DND-41 (cell line): ENCODE measurements around the gene SPRR4.

Experiments used
- ATAC-seq: fragments of 200-7000 bp; cut with Tn5 transposase; 3 replicates; pipeline ENCODE4 v1.9.1; 2021; ENCODE audit warnings: low read depth; ENCODE audit not compliant: insufficient read depth
- DNase-seq: peaks from one replicate; pipeline ENCODE4 v3.0.0-alpha.2; 2020
- H2AFZ ChIP-seq: 2 replicates; pipeline ENCODE4 v1.6.0; 2012; ENCODE audit warnings: low read depth, low read length
- H3K27ac ChIP-seq: 2 replicates; pipeline ENCODE4 v1.5.1; 2012; ENCODE audit warnings: low read length, inconsistent platforms
- H3K27me3 ChIP-seq: fragments of 200-600 bp; sonication (generic); 2 replicates; pipeline ENCODE4 v1.6.0; 2012; ENCODE audit warnings: low read length, mild to moderate bottlenecking, inconsistent platforms; ENCODE audit not compliant: insufficient read depth, poor library complexity
- H3K36me3 ChIP-seq: 2 replicates; pipeline ENCODE4 v1.5.1; 2012; ENCODE audit warnings: low read length, inconsistent platforms; ENCODE audit not compliant: insufficient read depth
- H3K4me1 ChIP-seq: 2 replicates; pipeline ENCODE4 v1.5.1; 2012; ENCODE audit warnings: mild to moderate bottlenecking, low read length; ENCODE audit not compliant: insufficient read depth
- H3K4me2 ChIP-seq: 2 replicates; pipeline ENCODE4 v1.6.0; 2012; ENCODE audit warnings: mild to moderate bottlenecking, moderate library complexity, low read length, inconsistent platforms; ENCODE audit not compliant: insufficient read depth
- H3K4me3 ChIP-seq, 2 experiments: fragments of 200-600 bp in 1 of 2; shearing (Covaris generic) in 1 of 2; 2 replicates each; pipeline ENCODE4 v1.5.1; 2012 to 2016; ENCODE audit warnings: inconsistent platforms in 2 of 2, low read length in 2 of 2, mild to moderate bottlenecking in 2 of 2, low read depth in 1 of 2, moderate library complexity in 1 of 2
- H3K79me2 ChIP-seq: 2 replicates; pipeline ENCODE4 v1.6.0; 2012; ENCODE audit warnings: low read length, inconsistent platforms; ENCODE audit not compliant: insufficient read depth
- H3K9ac ChIP-seq: 2 replicates; pipeline ENCODE4 v1.6.0; 2012; ENCODE audit warnings: low read depth, mild to moderate bottlenecking, inconsistent platforms, low read length, moderate library complexity
- H3K9me3 ChIP-seq: 2 replicates; pipeline ENCODE4 v1.5.1; 2012; ENCODE audit warnings: low read length, moderate library complexity, mild to moderate bottlenecking, inconsistent platforms; ENCODE audit not compliant: insufficient read depth, severe bottlenecking
- H4K20me1 ChIP-seq: 2 replicates; pipeline ENCODE4 v1.6.0; 2012; ENCODE audit warnings: low read length; ENCODE audit not compliant: insufficient read depth
- CTCF ChIP-seq: IDR thresholded peaks from 2 replicates; pipeline ENCODE4 v1.5.1; 2012; ENCODE audit warnings: borderline replicate concordance, low read length, moderate library complexity, mild to moderate bottlenecking; ENCODE audit not compliant: poor library complexity, severe bottlenecking; ENCODE audit errors: extremely low read depth
- EZH2 ChIP-seq: IDR thresholded peaks from 3 replicates; pipeline ENCODE4 v1.6.1; 2012; ENCODE audit warnings: borderline replicate concordance, low read depth, mild to moderate bottlenecking, moderate library complexity, low read length, inconsistent platforms; ENCODE audit not compliant: severe bottlenecking

The SPRR4 gene

GRCh38 chr1:152996633-152997400, 26.4 kb downstream of the SPRR4 start:
- no peak overlapping the region for H3K4me3 ChIP-seq
- no peaks in the 10 kb centered on the region for H3K79me2 ChIP-seq
- H3K9me3 ChIP-seq: peaks cover 2% of the 10 kb centered on the region
- no peak overlapping the region for H3K4me2 ChIP-seq
- DNase-seq: no peak
- peaks cover 25% of the 10 kb centered on the region for H3K27me3 ChIP-seq
- no peaks in the 10 kb centered on the region for H3K4me1 ChIP-seq
- H2AFZ ChIP-seq: no peak overlapping the region
- no peak overlapping the region for H3K9ac ChIP-seq
- H3K36me3 ChIP-seq: no peaks in the 10 kb centered on the region
- H4K20me1 ChIP-seq: no peaks in the 10 kb centered on the region
- TF ChIP-seq CTCF (no peak), EZH2 (no peak)
- ATAC-seq: no peak
- H3K27ac ChIP-seq: no peak overlapping the region

- no peak overlapping the region for H2AFZ ChIP-seq
- no peak overlapping the region for H3K4me2 ChIP-seq
- no peaks in the 10 kb centered on the region for H3K4me1 ChIP-seq
- no peaks in the 10 kb centered on the region for H3K79me2 ChIP-seq
- H3K9ac ChIP-seq: no peak overlapping the region
- no peak for ATAC-seq
- H4K20me1 ChIP-seq: no peaks in the 10 kb centered on the region
- no peaks in the 10 kb centered on the region for H3K36me3 ChIP-seq
- H3K27ac ChIP-seq: no peak overlapping the region
- H3K27me3 ChIP-seq: peaks cover 23% of the 10 kb centered on the region
- TF ChIP-seq CTCF (no peak), EZH2 (no peak)
- DNase-seq: no peak
- no peak overlapping the region for H3K4me3 ChIP-seq
- H3K9me3 ChIP-seq: peaks cover 2% of the 10 kb centered on the region
These were observed 27.5 kb downstream of the SPRR4 start for GRCh38 chr1:152997901-152998300.

- H2AFZ ChIP-seq: no peak overlapping the region
- no peak for DNase-seq
- H3K4me2 ChIP-seq: no peak overlapping the region
- no peaks in the 10 kb centered on the region for H3K36me3 ChIP-seq
- peaks cover 18% of the 10 kb centered on the region for H3K27me3 ChIP-seq
- TF ChIP-seq EZH2: no peak
- no peaks in the 10 kb centered on the region for H3K4me1 ChIP-seq
- H3K4me3 ChIP-seq: no peak overlapping the region
- no peaks in the 10 kb centered on the region for H4K20me1 ChIP-seq
- H3K9me3 ChIP-seq: peaks cover 2% of the 10 kb centered on the region
- no peak overlapping the region for H3K27ac ChIP-seq
- ATAC-seq: no peak
- no peaks in the 10 kb centered on the region for H3K79me2 ChIP-seq
- H3K9ac ChIP-seq: no peak overlapping the region
These were observed 28.0 kb downstream of the SPRR4 start for GRCh38 chr1:152998476-152998875.

- DNase-seq: no peak
- Histone ChIP-seq H4K20me1 (no peaks in the 10 kb centered on the region), H2AFZ (no peak overlapping the region), H3K4me3 (no peak overlapping the region), H3K27ac (no peak overlapping the region), H3K9ac (no peak overlapping the region), H3K4me2 (no peak overlapping the region), H3K27me3 (peaks cover 18% of the 10 kb centered on the region), H3K79me2 (no peaks in the 10 kb centered on the region), H3K36me3 (no peaks in the 10 kb centered on the region), H3K4me1 (no peaks in the 10 kb centered on the region), H3K9me3 (peaks cover 2% of the 10 kb centered on the region)
- TF ChIP-seq EZH2 (no peak), CTCF (no peak)
- no peak for ATAC-seq
These were observed 29.4 kb downstream of the SPRR4 start for GRCh38 chr1:152999818-153000217.
